CD4-positive, alpha-beta memory T cell (primary cell): Measurements from ENCODE around the gene CLDND1. TPM values are rescaled to one million over a fixed set of nuclear protein-coding genes. Genes with fewer than 3 reads are reported as not detected.

Experiments
- CTCF ChIA-PET: fragments of 350-600 bp; sonication (Branson Sonifier 250); formaldehyde crosslinking; loops from one replicate; lab custom pipeline; 2021; ENCODE audit warnings: inconsistent platforms; ENCODE audit not compliant: partially characterized antibody; lab: Charles Lee
- POLR2A ChIA-PET: fragments of 350-600 bp; sonication (Branson Sonifier 250); formaldehyde crosslinking; loops from one replicate; lab custom pipeline; 2021; ENCODE audit not compliant: partially characterized antibody; lab: Charles Lee
- DNase-seq, 5 donors: peaks; one replicate each; pipeline versions ENCODE4 v3.0.0 to v3.0.0-alpha.2; 2020 to 2022; ENCODE audit warnings: mixed read lengths in 1 of 5
- H3K27ac ChIP-seq: one replicate; pipeline ENCODE4 v1.7.0; 2013; ENCODE audit warnings: low read depth, low read length
- H3K27me3 ChIP-seq: 2 replicates; pipeline ENCODE4 v1.7.0; 2013; ENCODE audit warnings: mild to moderate bottlenecking, low read length, moderate library complexity; ENCODE audit not compliant: insufficient read depth
- H3K36me3 ChIP-seq: 2 replicates; pipeline ENCODE4 v1.7.0; 2013; ENCODE audit warnings: mild to moderate bottlenecking, low read length, moderate library complexity; ENCODE audit not compliant: insufficient read depth
- H3K4me1 ChIP-seq: 2 replicates; pipeline ENCODE4 v1.7.0; 2013; ENCODE audit warnings: mild to moderate bottlenecking, low read length, moderate library complexity; ENCODE audit not compliant: insufficient read depth
- H3K4me3 ChIP-seq, 2 donors: one replicate each; pipeline ENCODE4 v1.7.0; 2013; ENCODE audit warnings: low read length in 2 of 2, mild to moderate bottlenecking in 1 of 2
- H3K9me3 ChIP-seq, 2 donors: one replicate each; pipeline ENCODE4 v1.7.0; 2013; ENCODE audit warnings: low read length in 2 of 2, control low read depth in 1 of 2; ENCODE audit not compliant: control insufficient read depth in 1 of 2
- H3K27ac Mint-ChIP-seq, 7 donors: one replicate each; pipeline ENCODE4 v1.8.0; 2020 to 2021; ENCODE audit warnings: mixed read lengths in 7 of 7, mild to moderate bottlenecking in 6 of 7, inconsistent platforms in 3 of 7, moderate library complexity in 3 of 7
- H3K27me3 Mint-ChIP-seq, 2 donors: one replicate each; pipeline ENCODE4 v1.8.0; 2020 to 2021; ENCODE audit warnings: mixed read lengths in 2 of 2
- H3K36me3 Mint-ChIP-seq, 2 donors: one replicate each; pipeline ENCODE4 v1.8.0; 2020 to 2021; ENCODE audit warnings: mixed read lengths in 2 of 2, inconsistent platforms in 1 of 2, mild to moderate bottlenecking in 1 of 2
- H3K4me1 Mint-ChIP-seq, 4 donors: one replicate each; pipeline ENCODE4 v1.8.0; 2020 to 2021; ENCODE audit warnings: mixed read lengths in 4 of 4, mild to moderate bottlenecking in 1 of 4
- H3K4me3 Mint-ChIP-seq, 8 donors: one replicate each; pipeline ENCODE4 v1.8.0; 2020 to 2021; ENCODE audit warnings: mixed read lengths in 8 of 8, mild to moderate bottlenecking in 7 of 8, moderate library complexity in 6 of 8, inconsistent platforms in 3 of 8
- H3K9me3 Mint-ChIP-seq, 8 donors: one replicate each; pipeline ENCODE4 v1.8.0; 2020 to 2021; ENCODE audit warnings: mixed read lengths in 8 of 8, mild to moderate bottlenecking in 5 of 8, inconsistent platforms in 3 of 8, moderate library complexity in 1 of 8
- intact Hi-C: fragments of 100-400 bp; cut with micrococcal nuclease; formaldehyde crosslinking; loops from one replicate; pipeline ENCODE4 v1.15.1; 2023
- polyA plus RNA-seq, 2 donors: library from polyadenylated mRNA; unstranded; fragments of 300-500 nt; fragmentation: Illumina TruSeq; gene quantifications; one replicate each; pipeline ENCODE4 v1.2.3, GENCODE V29; 2021
- total RNA-seq, 2 experiments: library from RNA; stranded (reverse); gene quantifications; one replicate each; pipeline ENCODE4 v1.2.3, GENCODE V29; 2021

The CLDND1 gene
- total and polyA plus RNA-seq, 4 experiments from 2014 or later, result 149 to 431 (median 333) TPM

- peaks cover 53 to 86% (median 74%) of the 10 kb centered on the region in 4 donors for H3K4me1 Mint-ChIP-seq
- no peaks in the 10 kb centered on the region for H3K27me3 Mint-ChIP-seq
- no peaks in the 10 kb centered on the region for H3K27me3 ChIP-seq
- H3K4me1 ChIP-seq, result peaks cover 85% of the 10 kb centered on the region
- H3K36me3 ChIP-seq, result no peaks in the 10 kb centered on the region
- no peaks in the 10 kb centered on the region for H3K36me3 Mint-ChIP-seq
- intact Hi-C loops, result loop anchor here (2.0 kb wide), 1 partner anchor 35 kb away; the partner anchor contains the start of gene CPOX
- POLR2A ChIA-PET, result interaction anchor here (1.2 to 20.3 kb wide), 7 partner anchors 8 to 44 kb away, joined by 3 to 680 read pairs (median 72); partner anchors contain the start of genes CLDND1, CPOX and GPR15
- H3K4me3 Mint-ChIP-seq, result peak overlapping the region; percentile 57 to 89 (median 84)
- DNase-seq, result peak in 1 of 5 donors; percentile 68
- peak overlapping the region in 1 of 2 donors; percentile 2 for H3K4me3 ChIP-seq
- H3K27ac ChIP-seq, result peak overlapping the region; percentile 73
- H3K9me3 Mint-ChIP-seq, result no peaks in the 10 kb centered on the region
- CTCF ChIA-PET, result interaction anchor here (1.1 to 5.2 kb wide), 8 partner anchors 8 to 37 kb away, joined by 3 to 42 read pairs (median 8); partner anchors contain the start of gene CLDND1
- no peaks in the 10 kb centered on the region for H3K9me3 ChIP-seq
- peak overlapping the region; percentile 94 to 99 (median 97) for H3K27ac Mint-ChIP-seq
Measured at GRCh38 chr3:98557324-98558010, 34.8 kb upstream of the CLDND1 start.

GRCh38 chr3:98556164-98557130, 33.7 kb upstream of the CLDND1 start:
- Mint-ChIP-seq H3K9me3 (no peaks in the 10 kb centered on the region), H3K27me3 (no peaks in the 10 kb centered on the region), H3K4me1 (peaks cover 56 to 89% (median 76%) of the 10 kb centered on the region in 4 donors), H3K27ac (peak overlapping the region; percentile 94 to 99 (median 97)), H3K36me3 (no peaks in the 10 kb centered on the region), H3K4me3 (peak overlapping the region; percentile 72 to 89 (median 80))
- intact Hi-C loops, result loop anchor here (1.0 to 2.0 kb wide), 5 partner anchors 8 to 36 kb away; partner anchors contain the start of genes CLDND1 and CPOX
- POLR2A ChIA-PET, result interaction anchor here (1.2 to 20.3 kb wide), 9 partner anchors 9 to 43 kb away, joined by 3 to 680 read pairs (median 24); partner anchors contain the start of genes CLDND1, CPOX and GPR15
- peak overlapping the region; percentile 73 for H3K27ac ChIP-seq
- H3K4me1 ChIP-seq, result peaks cover 86% of the 10 kb centered on the region
- no peaks in the 10 kb centered on the region for H3K27me3 ChIP-seq
- H3K4me3 ChIP-seq, result peak overlapping the region in 1 of 2 donors; percentile 0
- peak; percentile 43 to 90 (median 54) for DNase-seq
- CTCF ChIA-PET, result interaction anchor here (0.6 to 5.2 kb wide), 9 partner anchors 9 to 41 kb away, joined by 3 to 42 read pairs (median 7); partner anchors contain the start of gene CLDND1
- H3K36me3 ChIP-seq, result no peaks in the 10 kb centered on the region
- H3K9me3 ChIP-seq, result no peaks in the 10 kb centered on the region

GRCh38 chr3:98555025-98555379, 32.3 kb upstream of the CLDND1 start:
- H3K4me1 Mint-ChIP-seq, result peaks cover 56 to 90% (median 74%) of the 10 kb centered on the region in 4 donors
- Histone ChIP-seq H3K27me3 (no peaks in the 10 kb centered on the region), H3K4me1 (peaks cover 93% of the 10 kb centered on the region), H3K4me3 (peak overlapping the region in 1 of 2 donors; percentile 11), H3K9me3 (no peaks in the 10 kb centered on the region), H3K27ac (peak overlapping the region; percentile 73), H3K36me3 (no peaks in the 10 kb centered on the region)
- POLR2A ChIA-PET, result interaction anchor here (1.1 to 20.3 kb wide), 8 partner anchors 8 to 733 kb away, joined by 3 to 680 read pairs (median 48); partner anchors contain the start of genes CLDND1, CPOX, CRYBG3 and GPR15
- intact Hi-C loops, result no loop called here
- no peak for DNase-seq
- no peaks in the 10 kb centered on the region for H3K27me3 Mint-ChIP-seq
- H3K4me3 Mint-ChIP-seq, result peak overlapping the region in 6 of 8 donors; percentile 72 to 89 (median 80)
- peak overlapping the region; percentile 94 to 99 (median 97) for H3K27ac Mint-ChIP-seq
- peaks cover 0 to 4% of the 10 kb centered on the region in 2 donors for H3K36me3 Mint-ChIP-seq
- peaks cover 0 to 2% (median 0%) of the 10 kb centered on the region in 8 donors for H3K9me3 Mint-ChIP-seq
- CTCF ChIA-PET, result interaction anchor here (0.7 to 5.2 kb wide), 4 partner anchors 10 to 33 kb away, joined by 3 to 42 read pairs (median 29); partner anchors contain the start of gene CLDND1

- no peaks in the 10 kb centered on the region for H3K9me3 ChIP-seq
- H3K36me3 ChIP-seq, result no peaks in the 10 kb centered on the region
- Mint-ChIP-seq H3K27ac (peak overlapping the region; percentile 84 to 99 (median 96)), H3K4me3 (peak overlapping the region in 4 of 8 donors; percentile 59 to 89 (median 76)), H3K4me1 (peaks cover 56 to 94% (median 74%) of the 10 kb centered on the region in 4 donors), H3K9me3 (peaks cover 0 to 2% (median 0%) of the 10 kb centered on the region in 8 donors), H3K36me3 (peaks cover 0 to 4% of the 10 kb centered on the region in 2 donors), H3K27me3 (no peaks in the 10 kb centered on the region)
- intact Hi-C loops, result no loop called here
- H3K27me3 ChIP-seq, result no peaks in the 10 kb centered on the region
- POLR2A ChIA-PET, result interaction anchor here (1.1 to 20.3 kb wide), 9 partner anchors 8 to 733 kb away, joined by 3 to 680 read pairs (median 24); partner anchors contain the start of genes CLDND1, CPOX, CRYBG3 and GPR15
- peak overlapping the region; percentile 38 for H3K27ac ChIP-seq
- DNase-seq, result no peak
- H3K4me1 ChIP-seq, result peaks cover 97% of the 10 kb centered on the region
- H3K4me3 ChIP-seq, result peak overlapping the region in 1 of 2 donors; percentile 11
- CTCF ChIA-PET, result interaction anchor here (0.7 to 5.2 kb wide), 4 partner anchors 11 to 32 kb away, joined by 3 to 42 read pairs (median 29); partner anchors contain the start of gene CLDND1
Measured at GRCh38 chr3:98554580-98554979, 31.9 kb upstream of the CLDND1 start.

GRCh38 chr3:98553753-98554152, 31.1 kb upstream of the CLDND1 start:
- CTCF ChIA-PET, result interaction anchor here (1.5 to 5.2 kb wide), 3 partner anchors 11 to 31 kb away, joined by 7 to 30 read pairs (median 12); partner anchors contain the start of gene CLDND1
- peaks cover 0 to 2% (median 0%) of the 10 kb centered on the region in 8 donors for H3K9me3 Mint-ChIP-seq
- H3K27me3 Mint-ChIP-seq, result no peaks in the 10 kb centered on the region
- POLR2A ChIA-PET, result interaction anchor here (1.0 to 20.3 kb wide), 7 partner anchors 12 to 732 kb away, joined by 3 to 680 read pairs (median 72); partner anchors contain the start of genes CLDND1, CPOX, CRYBG3 and GPR15
- H3K36me3 Mint-ChIP-seq, result peaks cover 0 to 4% of the 10 kb centered on the region in 2 donors
- peak overlapping the region; percentile 10 to 97 (median 84) for H3K27ac Mint-ChIP-seq
- Histone ChIP-seq H3K36me3 (no peaks in the 10 kb centered on the region), H3K27me3 (no peaks in the 10 kb centered on the region), H3K4me3 (no peak overlapping the region), H3K27ac (peak overlapping the region; percentile 38), H3K9me3 (no peaks in the 10 kb centered on the region), H3K4me1 (peaks cover 93% of the 10 kb centered on the region)
- intact Hi-C loops, result no loop called here
- no peak for DNase-seq
- peaks cover 53 to 91% (median 69%) of the 10 kb centered on the region in 4 donors for H3K4me1 Mint-ChIP-seq
- H3K4me3 Mint-ChIP-seq, result peak overlapping the region in 6 of 8 donors; percentile 7 to 77 (median 54)

GRCh38 chr3:98553021-98553563, 30.4 kb upstream of the CLDND1 start:
- no peak overlapping the region for H3K4me3 ChIP-seq
- H3K9me3 ChIP-seq, result no peaks in the 10 kb centered on the region
- peaks cover 0 to 4% of the 10 kb centered on the region in 2 donors for H3K36me3 Mint-ChIP-seq
- H3K27me3 Mint-ChIP-seq, result no peaks in the 10 kb centered on the region
- peaks cover 86% of the 10 kb centered on the region for H3K4me1 ChIP-seq
- H3K9me3 Mint-ChIP-seq, result peaks cover 0 to 2% (median 0%) of the 10 kb centered on the region in 8 donors
- H3K4me3 Mint-ChIP-seq, result peak overlapping the region in 7 of 8 donors; percentile 5 to 77 (median 49)
- ChIA-PET POLR2A (interaction anchor here (1.0 to 20.3 kb wide), 7 partner anchors 12 to 225 kb away, joined by 3 to 680 read pairs (median 72); partner anchors contain the start of genes CLDND1, CPOX and GPR15), CTCF (interaction anchor here (1.5 to 3.2 kb wide), 2 partner anchors 12 to 19 kb away, joined by 7 to 12 read pairs; no protein-coding TSS in a partner anchor)
- peak overlapping the region; percentile 70 to 97 (median 88) for H3K27ac Mint-ChIP-seq
- peak overlapping the region; percentile 38 for H3K27ac ChIP-seq
- no peaks in the 10 kb centered on the region for H3K36me3 ChIP-seq
- no peaks in the 10 kb centered on the region for H3K27me3 ChIP-seq
- peak in 1 of 5 donors; percentile 33 for DNase-seq
- intact Hi-C loops, result no loop called here
- peaks cover 49 to 84% (median 63%) of the 10 kb centered on the region in 4 donors for H3K4me1 Mint-ChIP-seq
